LNCAP (cell line): Measurements from ENCODE around the gene CYP4F2.

Experiments
- TF ChIP-seq, protein P1 (sequence below): fragments of 450-650 bp; IDR thresholded peaks from 2 replicates; pipeline ENCODE4 v1.5.1; 2017; ENCODE audit warnings: mild to moderate bottlenecking

Gene CYP4F2

DNA sequence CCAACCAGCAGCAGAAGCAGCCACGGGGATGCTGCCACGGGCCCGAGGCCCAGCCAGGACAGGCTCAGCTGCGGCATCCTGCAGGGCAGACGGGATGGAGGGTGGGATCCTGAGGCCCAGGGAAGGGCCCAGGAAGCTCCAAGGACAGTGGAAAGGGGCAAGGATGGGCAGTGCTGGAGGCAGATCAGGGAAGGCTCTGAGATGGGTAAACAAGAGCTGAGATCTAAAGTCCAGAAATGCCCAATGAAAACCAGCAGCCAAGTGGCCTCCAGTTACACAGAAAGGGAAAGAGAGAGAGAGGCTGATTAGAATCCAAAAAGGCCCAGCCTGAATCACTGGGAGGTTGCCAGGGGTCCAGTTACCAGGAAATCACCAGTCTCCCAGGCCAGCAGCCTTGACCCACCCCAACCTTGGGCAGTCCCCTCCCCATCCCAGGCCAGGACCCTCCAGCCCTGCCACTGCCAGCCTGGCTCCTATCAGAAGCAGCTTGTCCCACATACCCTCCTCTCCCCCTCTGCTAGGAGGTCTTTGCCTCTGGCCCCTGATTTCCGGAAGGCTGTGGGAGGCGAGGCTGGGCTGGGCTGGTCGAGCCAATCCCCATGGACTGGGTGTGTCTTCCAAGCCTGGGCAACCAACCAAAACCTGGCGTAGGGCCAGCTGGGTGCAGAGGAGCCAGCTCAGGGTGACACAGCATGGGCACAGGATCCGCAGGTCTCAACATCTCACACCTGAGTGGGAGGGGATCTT is 36.6 kb upstream of the CYP4F2 start, which contains the start of gene CYP4F11:
CYP4F11 (minus strand) TSS at position 198 of the 747 bp plus-strand sequence; CDS start at position 77, 121 bp downstream.
- TF ChIP-seq, protein P1, sequence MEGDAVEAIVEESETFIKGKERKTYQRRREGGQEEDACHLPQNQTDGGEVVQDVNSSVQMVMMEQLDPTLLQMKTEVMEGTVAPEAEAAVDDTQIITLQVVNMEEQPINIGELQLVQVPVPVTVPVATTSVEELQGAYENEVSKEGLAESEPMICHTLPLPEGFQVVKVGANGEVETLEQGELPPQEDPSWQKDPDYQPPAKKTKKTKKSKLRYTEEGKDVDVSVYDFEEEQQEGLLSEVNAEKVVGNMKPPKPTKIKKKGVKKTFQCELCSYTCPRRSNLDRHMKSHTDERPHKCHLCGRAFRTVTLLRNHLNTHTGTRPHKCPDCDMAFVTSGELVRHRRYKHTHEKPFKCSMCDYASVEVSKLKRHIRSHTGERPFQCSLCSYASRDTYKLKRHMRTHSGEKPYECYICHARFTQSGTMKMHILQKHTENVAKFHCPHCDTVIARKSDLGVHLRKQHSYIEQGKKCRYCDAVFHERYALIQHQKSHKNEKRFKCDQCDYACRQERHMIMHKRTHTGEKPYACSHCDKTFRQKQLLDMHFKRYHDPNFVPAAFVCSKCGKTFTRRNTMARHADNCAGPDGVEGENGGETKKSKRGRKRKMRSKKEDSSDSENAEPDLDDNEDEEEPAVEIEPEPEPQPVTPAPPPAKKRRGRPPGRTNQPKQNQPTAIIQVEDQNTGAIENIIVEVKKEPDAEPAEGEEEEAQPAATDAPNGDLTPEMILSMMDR: no peak

DNA sequence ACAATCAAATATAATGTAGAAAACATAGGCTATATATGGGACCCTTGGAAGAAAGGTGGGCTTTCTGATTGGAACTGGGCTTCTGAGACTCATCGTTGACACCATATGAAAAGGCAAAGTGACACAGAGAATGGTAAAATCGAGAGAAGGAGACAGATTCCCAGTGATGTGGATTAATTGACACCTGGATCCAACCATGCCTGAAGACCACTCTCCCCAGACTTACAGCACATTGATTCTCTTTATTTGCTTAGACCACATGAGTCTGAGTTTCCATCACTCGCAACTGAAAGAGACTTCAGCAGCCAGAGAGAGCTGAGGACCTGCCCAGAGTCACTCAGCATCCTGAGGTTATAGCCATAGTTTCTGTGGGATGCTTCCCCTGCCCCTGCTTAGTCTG is 30.4 kb upstream of the CYP4F2 start:
- TF ChIP-seq, protein P1: no peak

DNA sequence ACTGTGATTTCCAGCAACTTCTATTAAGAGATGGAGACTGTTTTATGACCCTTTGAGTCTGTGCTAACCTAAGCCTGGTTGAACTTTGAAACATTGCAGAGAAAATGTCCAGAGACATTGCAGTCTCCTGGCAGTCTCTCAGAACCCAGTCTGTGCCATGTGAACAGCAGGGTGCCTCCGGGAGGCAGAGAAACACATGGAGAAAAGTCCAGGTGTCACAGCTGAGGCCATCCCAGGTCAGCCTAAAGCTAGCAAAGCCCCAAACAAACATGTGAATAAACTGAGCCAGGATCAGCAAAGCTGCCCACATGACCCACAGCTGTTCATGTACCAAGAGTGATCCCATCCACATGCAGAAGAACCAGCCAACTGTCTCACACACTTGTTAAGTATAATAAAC is 28.6 kb upstream of the CYP4F2 start:
- TF ChIP-seq, protein P1: no peak

DNA sequence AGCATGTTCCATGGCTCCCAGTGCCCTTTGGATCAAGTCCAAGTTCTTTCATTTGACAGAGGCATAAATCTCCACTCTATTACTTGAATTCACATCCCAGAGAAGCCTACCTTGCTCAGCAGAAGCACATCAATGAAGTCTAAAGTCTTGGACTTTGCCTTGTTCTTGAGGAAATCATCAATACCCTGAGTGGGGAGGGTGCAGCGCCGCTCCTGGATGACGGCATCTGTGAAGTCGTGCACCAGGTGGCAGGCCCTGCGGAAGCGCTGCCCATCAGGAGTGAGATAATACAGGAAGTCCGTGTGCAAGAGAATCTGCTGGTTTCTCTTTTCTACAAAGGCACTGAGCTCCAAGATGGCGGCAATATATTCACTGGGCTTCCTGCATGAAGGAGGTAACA is 25.8 kb upstream of the CYP4F2 start:
- TF ChIP-seq, protein P1: no peak

DNA sequence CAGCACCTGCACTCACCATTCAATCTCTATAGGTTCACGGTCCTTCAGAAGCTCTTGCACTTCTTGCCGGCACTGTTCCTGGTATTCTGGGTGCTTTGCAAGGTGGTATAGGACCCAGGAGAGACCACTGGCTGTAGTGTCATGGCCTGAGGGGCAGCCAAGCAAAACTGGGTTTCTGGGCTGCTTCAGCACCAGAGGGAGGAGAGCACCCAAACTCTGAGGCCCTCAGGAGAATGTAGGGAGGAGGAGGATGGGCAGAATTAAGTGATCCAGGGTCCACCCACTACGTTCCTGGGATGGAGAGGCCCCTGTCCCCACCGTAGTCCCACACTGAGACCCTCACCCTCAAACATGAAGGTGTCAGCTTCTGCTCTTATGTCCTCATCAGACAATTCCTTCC is 24.1 kb upstream of the CYP4F2 start:
- TF ChIP-seq, protein P1: no peak

DNA sequence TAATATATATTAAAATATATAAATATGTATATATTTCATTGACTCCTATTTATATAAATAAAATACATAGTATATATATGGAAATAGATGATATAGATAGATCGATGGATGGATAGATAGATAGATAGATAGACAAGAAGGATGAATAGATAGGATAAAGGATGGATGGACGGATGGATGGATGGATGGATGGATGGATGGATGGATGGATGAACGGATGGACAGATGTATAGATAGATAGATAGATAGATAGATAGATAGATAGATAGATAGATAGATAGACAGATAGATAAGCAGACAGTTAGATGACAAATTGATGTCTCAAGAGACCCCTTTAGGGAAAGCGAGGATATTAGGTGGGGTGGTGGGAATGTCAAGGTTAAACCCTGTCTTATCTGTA is 21.4 kb upstream of the CYP4F2 start:
- TF ChIP-seq, protein P1: no peak

DNA sequence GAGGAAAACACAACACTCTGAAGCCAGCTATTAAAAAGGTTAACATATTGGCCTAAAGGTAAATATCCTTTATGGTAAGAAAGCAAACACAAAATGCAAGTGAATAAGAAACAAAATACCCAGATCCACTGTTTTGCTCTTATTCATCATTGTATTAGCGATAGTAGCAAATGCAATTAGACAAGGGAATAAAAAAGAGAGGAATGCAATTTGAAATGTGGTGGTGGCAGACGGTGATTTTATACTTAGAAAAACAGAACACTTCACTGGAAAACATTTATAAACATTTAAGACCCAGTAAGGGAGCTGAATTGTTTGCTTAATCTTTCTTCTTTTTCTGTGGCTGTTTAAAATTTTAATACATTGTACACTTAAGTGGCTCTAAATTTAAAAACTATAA is 17.2 kb upstream of the CYP4F2 start:
- TF ChIP-seq, protein P1: no peak

DNA sequence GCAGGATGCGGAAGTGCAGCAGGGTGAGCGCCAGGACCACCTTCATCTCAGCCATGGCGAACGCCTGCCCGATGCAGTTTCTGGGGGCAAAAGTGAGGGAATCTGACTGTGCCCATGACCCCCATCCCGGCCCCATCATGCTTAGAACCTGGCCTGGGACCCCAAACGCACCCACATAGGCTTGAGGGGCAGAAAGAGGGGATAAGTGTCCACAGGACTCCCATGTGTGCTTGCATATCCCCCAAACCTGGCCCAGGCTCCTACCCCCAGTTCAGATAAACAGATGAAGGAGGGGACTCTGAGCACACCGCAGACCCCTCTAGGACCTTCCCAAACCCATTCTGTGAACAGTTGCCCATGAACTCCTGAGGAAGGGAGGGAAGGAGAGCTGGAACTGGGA is 16.0 kb upstream of the CYP4F2 start:
- TF ChIP-seq, protein P1: no peak
